Pulmonary artery endothelial cell (primary cell): ENCODE measurements around the gene SRSF5. TPM values are rescaled to one million over a fixed set of nuclear protein-coding genes. Genes with fewer than 3 reads are reported as not detected.
"Not testable (repeated sequence)": the region's sequence is repeated elsewhere in the genome, so short reads cannot be mapped to it uniquely, and the experiment has no call there.

ENCODE experiments used
- DNase-seq: peaks from one replicate; pipeline ENCODE4 v3.0.0-alpha.2; 2011; ENCODE audit warnings: low read depth, low spot score
- total RNA-seq: library from RNA; depleted of rRNA; stranded (reverse); fragments of >200 nt; gene quantifications from 2 replicates; pipeline ENCODE4 v1.2.3, GENCODE V29; 2014

The SRSF5 gene
- total RNA-seq, result 124 and 130 TPM in 2 replicates

- DNase-seq, result peak; percentile 91
These were observed at the start of gene SRSF5 for GRCh38 chr14:69766984-69767368. Gene SRSF5, plus strand, starts transcription at chr14:69767142. Its CDS starts 1,015 bp downstream, at chr14:69768157.

- DNase-seq, result not testable (repeated sequence)
These were observed 48.3 kb upstream of the SRSF5 start for GRCh38 chr14:69718614-69719013.

GRCh38 chr14:69719501-69719951, 47.4 kb upstream of the SRSF5 start:
- DNase-seq, result peak; percentile 82

- no peak for DNase-seq
These were observed 46.0 kb upstream of the SRSF5 start for GRCh38 chr14:69720912-69721311.

- DNase-seq, result no peak
These were observed 40.0 kb upstream of the SRSF5 start for GRCh38 chr14:69726761-69727511.

GRCh38 chr14:69727860-69728259, 39.1 kb upstream of the SRSF5 start:
- no peak for DNase-seq

GRCh38 chr14:69731919-69732598, 34.9 kb upstream of the SRSF5 start:
- DNase-seq, result not testable (repeated sequence)

GRCh38 chr14:69736405-69736804, 30.5 kb upstream of the SRSF5 start:
- DNase-seq, result not testable (repeated sequence)

GRCh38 chr14:69741055-69741454, 25.9 kb upstream of the SRSF5 start:
- DNase-seq, result no peak

- DNase-seq, result no peak
These were observed 17.0 kb upstream of the SRSF5 start for GRCh38 chr14:69749956-69750355.

- no peak for DNase-seq
These were observed 16.4 kb upstream of the SRSF5 start for GRCh38 chr14:69750495-69750894.

- DNase-seq, result no peak
These were observed 14.2 kb upstream of the SRSF5 start for GRCh38 chr14:69752773-69753172.

GRCh38 chr14:69753860-69754259, 13.1 kb upstream of the SRSF5 start:
- no peak for DNase-seq

GRCh38 chr14:69754487-69754886, 12.5 kb upstream of the SRSF5 start:
- DNase-seq, result no peak

GRCh38 chr14:69755296-69755695, 11.6 kb upstream of the SRSF5 start:
- no peak for DNase-seq

GRCh38 chr14:69755784-69756183, 11.2 kb upstream of the SRSF5 start:
- no peak for DNase-seq

GRCh38 chr14:69756298-69756697, 10.6 kb upstream of the SRSF5 start:
- no peak for DNase-seq

GRCh38 chr14:69760810-69761209, 6.1 kb upstream of the SRSF5 start:
- peak; percentile 46 for DNase-seq

GRCh38 chr14:69763761-69764510, 3.0 kb upstream of the SRSF5 start:
- DNase-seq, result no peak

GRCh38 chr14:69767369-69767999, 542 bp downstream of the SRSF5 start:
- DNase-seq, result peak; percentile 72

GRCh38 chr14:69768873-69769272, 1.9 kb downstream of the SRSF5 start:
- DNase-seq, result no peak

- DNase-seq, result no peak
These were observed 2.7 kb downstream of the SRSF5 start for GRCh38 chr14:69769623-69770022.
